ENCODE data around the gene SPDYE17.
"Not testable (repeated sequence)": the region's sequence is repeated elsewhere in the genome, so short reads cannot be mapped to it uniquely, and the experiment has no call there.

Gene SPDYE17

GRCh38 chr7:76999474-77000107, 32.6 kb downstream of the SPDYE17 start:
- H3K27ac ChIP-seq (ENCODE audit: insufficient read depth, low read length, poor library complexity, severe bottlenecking): not testable (repeated sequence)

GRCh38 chr7:76998764-76999450, 33.3 kb downstream of the SPDYE17 start:
- H3K36me3 ChIP-seq (ENCODE audit: control insufficient read depth, insufficient read depth, low read length); H3K4me3 ChIP-seq (ENCODE audit: insufficient read depth, low read depth, low read length, poor library complexity, severe bottlenecking); H3K9me3 ChIP-seq (ENCODE audit: control insufficient read depth, low read length); DNase-seq; H3K27me3 ChIP-seq (replicated peaks; ENCODE audit: control insufficient read depth, insufficient read depth, low read length, poor library complexity, severe bottlenecking); H3K4me1 ChIP-seq (ENCODE audit: control insufficient read depth, insufficient read depth, low read length, poor library complexity, severe bottlenecking): not testable (repeated sequence)
- peak overlapping the region; percentile 18 for H3K27ac ChIP-seq (ENCODE audit: insufficient read depth, low read length, poor library complexity, severe bottlenecking)

More at GRCh38 chr7:76999474-77000107, 32.6 kb downstream of the SPDYE17 start:
- H3K9me3 ChIP-seq (ENCODE audit: control insufficient read depth, low read length); DNase-seq; H3K36me3 ChIP-seq (ENCODE audit: control insufficient read depth, insufficient read depth, low read length); H3K4me3 ChIP-seq (ENCODE audit: insufficient read depth, low read depth, low read length, poor library complexity, severe bottlenecking); H3K27me3 ChIP-seq (replicated peaks; ENCODE audit: control insufficient read depth, insufficient read depth, low read length, poor library complexity, severe bottlenecking); H3K4me1 ChIP-seq (ENCODE audit: control insufficient read depth, insufficient read depth, low read length, poor library complexity, severe bottlenecking): not testable (repeated sequence)

GRCh38 chr7:76998285-76998589, 33.9 kb downstream of the SPDYE17 start:
- H3K27ac ChIP-seq (ENCODE audit: insufficient read depth, low read length, poor library complexity, severe bottlenecking): peak overlapping the region; percentile 18

GRCh38 chr7:76997381-76998284, 34.5 kb downstream of the SPDYE17 start:
- Histone ChIP-seq H3K4me3 (ENCODE audit: insufficient read depth, low read depth, low read length, poor library complexity, severe bottlenecking) (no peak overlapping the region), H3K36me3 (ENCODE audit: control insufficient read depth, insufficient read depth, low read length) (no peaks in the 10 kb centered on the region), H3K9me3 (ENCODE audit: control insufficient read depth, low read length) (no peaks in the 10 kb centered on the region), H3K27me3 (replicated peaks; ENCODE audit: control insufficient read depth, insufficient read depth, low read length, poor library complexity, severe bottlenecking) (no peaks in the 10 kb centered on the region), H3K27ac (ENCODE audit: insufficient read depth, low read length, poor library complexity, severe bottlenecking) (no peak overlapping the region), H3K4me1 (ENCODE audit: control insufficient read depth, insufficient read depth, low read length, poor library complexity, severe bottlenecking) (peaks cover 4% of the 10 kb centered on the region)
- no peak for DNase-seq

More at GRCh38 chr7:76998285-76998589, 33.9 kb downstream of the SPDYE17 start:
- Histone ChIP-seq H3K36me3 (ENCODE audit: control insufficient read depth, insufficient read depth, low read length) (no peaks in the 10 kb centered on the region), H3K4me3 (ENCODE audit: insufficient read depth, low read depth, low read length, poor library complexity, severe bottlenecking) (no peak overlapping the region), H3K9me3 (ENCODE audit: control insufficient read depth, low read length) (no peaks in the 10 kb centered on the region), H3K4me1 (ENCODE audit: control insufficient read depth, insufficient read depth, low read length, poor library complexity, severe bottlenecking) (peaks cover 4% of the 10 kb centered on the region), H3K27me3 (replicated peaks; ENCODE audit: control insufficient read depth, insufficient read depth, low read length, poor library complexity, severe bottlenecking) (no peaks in the 10 kb centered on the region)
- no peak for DNase-seq

GRCh38 chr7:76996932-76997331, 35.2 kb downstream of the SPDYE17 start:
- H3K4me3 ChIP-seq (ENCODE audit: insufficient read depth, low read depth, low read length, poor library complexity, severe bottlenecking); H3K27ac ChIP-seq (ENCODE audit: insufficient read depth, low read length, poor library complexity, severe bottlenecking); DNase-seq; H3K36me3 ChIP-seq (ENCODE audit: control insufficient read depth, insufficient read depth, low read length); H3K4me1 ChIP-seq (ENCODE audit: control insufficient read depth, insufficient read depth, low read length, poor library complexity, severe bottlenecking); H3K27me3 ChIP-seq (replicated peaks; ENCODE audit: control insufficient read depth, insufficient read depth, low read length, poor library complexity, severe bottlenecking); H3K9me3 ChIP-seq (ENCODE audit: control insufficient read depth, low read length): not testable (repeated sequence)

- not testable (repeated sequence) for DNase-seq; H3K9me3 ChIP-seq (ENCODE audit: control insufficient read depth, low read length); H3K4me1 ChIP-seq (ENCODE audit: control insufficient read depth, insufficient read depth, low read length, poor library complexity, severe bottlenecking); H3K36me3 ChIP-seq (ENCODE audit: control insufficient read depth, insufficient read depth, low read length); H3K27ac ChIP-seq (ENCODE audit: insufficient read depth, low read length, poor library complexity, severe bottlenecking); H3K4me3 ChIP-seq (ENCODE audit: insufficient read depth, low read depth, low read length, poor library complexity, severe bottlenecking); H3K27me3 ChIP-seq (replicated peaks; ENCODE audit: control insufficient read depth, insufficient read depth, low read length, poor library complexity, severe bottlenecking)
Observed at GRCh38 chr7:76994286-76994685, 37.9 kb downstream of the SPDYE17 start.

GRCh38 chr7:76993831-76994230, 38.3 kb downstream of the SPDYE17 start:
- not testable (repeated sequence) for H3K9me3 ChIP-seq (ENCODE audit: control insufficient read depth, low read length); H3K36me3 ChIP-seq (ENCODE audit: control insufficient read depth, insufficient read depth, low read length); DNase-seq; H3K4me3 ChIP-seq (ENCODE audit: insufficient read depth, low read depth, low read length, poor library complexity, severe bottlenecking); H3K27ac ChIP-seq (ENCODE audit: insufficient read depth, low read length, poor library complexity, severe bottlenecking); H3K27me3 ChIP-seq (replicated peaks; ENCODE audit: control insufficient read depth, insufficient read depth, low read length, poor library complexity, severe bottlenecking); H3K4me1 ChIP-seq (ENCODE audit: control insufficient read depth, insufficient read depth, low read length, poor library complexity, severe bottlenecking)

- not testable (repeated sequence) for H3K4me1 ChIP-seq (ENCODE audit: control insufficient read depth, insufficient read depth, low read length, poor library complexity, severe bottlenecking); DNase-seq; H3K4me3 ChIP-seq (ENCODE audit: insufficient read depth, low read depth, low read length, poor library complexity, severe bottlenecking); H3K27me3 ChIP-seq (replicated peaks; ENCODE audit: control insufficient read depth, insufficient read depth, low read length, poor library complexity, severe bottlenecking); H3K27ac ChIP-seq (ENCODE audit: insufficient read depth, low read length, poor library complexity, severe bottlenecking); H3K36me3 ChIP-seq (ENCODE audit: control insufficient read depth, insufficient read depth, low read length); H3K9me3 ChIP-seq (ENCODE audit: control insufficient read depth, low read length)
Observed at GRCh38 chr7:76992871-76993270, 39.3 kb downstream of the SPDYE17 start.

- not testable (repeated sequence) for H3K9me3 ChIP-seq (ENCODE audit: control insufficient read depth, low read length); H3K27ac ChIP-seq (ENCODE audit: insufficient read depth, low read length, poor library complexity, severe bottlenecking); H3K27me3 ChIP-seq (replicated peaks; ENCODE audit: control insufficient read depth, insufficient read depth, low read length, poor library complexity, severe bottlenecking); H3K36me3 ChIP-seq (ENCODE audit: control insufficient read depth, insufficient read depth, low read length); H3K4me1 ChIP-seq (ENCODE audit: control insufficient read depth, insufficient read depth, low read length, poor library complexity, severe bottlenecking); H3K4me3 ChIP-seq (ENCODE audit: insufficient read depth, low read depth, low read length, poor library complexity, severe bottlenecking); DNase-seq
Observed at GRCh38 chr7:76992204-76992603, 40.0 kb downstream of the SPDYE17 start.

- H3K9me3 ChIP-seq (ENCODE audit: control insufficient read depth, low read length); H3K27ac ChIP-seq (ENCODE audit: insufficient read depth, low read length, poor library complexity, severe bottlenecking); DNase-seq; H3K4me1 ChIP-seq (ENCODE audit: control insufficient read depth, insufficient read depth, low read length, poor library complexity, severe bottlenecking); H3K4me3 ChIP-seq (ENCODE audit: insufficient read depth, low read depth, low read length, poor library complexity, severe bottlenecking); H3K36me3 ChIP-seq (ENCODE audit: control insufficient read depth, insufficient read depth, low read length); H3K27me3 ChIP-seq (replicated peaks; ENCODE audit: control insufficient read depth, insufficient read depth, low read length, poor library complexity, severe bottlenecking): not testable (repeated sequence)
Observed at GRCh38 chr7:76990202-76990601, 42.0 kb downstream of the SPDYE17 start.

All from effector memory CD4-positive, alpha-beta T cell (primary cell).